Peyer's patch (tissue), 4 donors: Measurements from ENCODE around the gene CGNL1.

Source experiments
- POLR2A ChIP-seq, 2 donors: fragments of 450-650 bp; IDR thresholded peaks; one replicate each; pipeline ENCODE4 v1.5.1; 2017; ENCODE audit warnings: antibody characterized with exemption in 2 of 2, mild to moderate bottlenecking in 2 of 2, moderate library complexity in 2 of 2
- TF ChIP-seq, protein P1 (sequence below), 6 experiments: fragments of 450-650 bp in 4 of 6; fragments of 200-600 bp in 2 of 6; sonication (generic) in 1 of 6; IDR thresholded peaks; one replicate each; pipeline ENCODE4 v1.5.1; 2017 to 2019; ENCODE audit warnings: antibody characterized with exemption in 6 of 6, mild to moderate bottlenecking in 3 of 6, moderate library complexity in 1 of 6

DNA sequence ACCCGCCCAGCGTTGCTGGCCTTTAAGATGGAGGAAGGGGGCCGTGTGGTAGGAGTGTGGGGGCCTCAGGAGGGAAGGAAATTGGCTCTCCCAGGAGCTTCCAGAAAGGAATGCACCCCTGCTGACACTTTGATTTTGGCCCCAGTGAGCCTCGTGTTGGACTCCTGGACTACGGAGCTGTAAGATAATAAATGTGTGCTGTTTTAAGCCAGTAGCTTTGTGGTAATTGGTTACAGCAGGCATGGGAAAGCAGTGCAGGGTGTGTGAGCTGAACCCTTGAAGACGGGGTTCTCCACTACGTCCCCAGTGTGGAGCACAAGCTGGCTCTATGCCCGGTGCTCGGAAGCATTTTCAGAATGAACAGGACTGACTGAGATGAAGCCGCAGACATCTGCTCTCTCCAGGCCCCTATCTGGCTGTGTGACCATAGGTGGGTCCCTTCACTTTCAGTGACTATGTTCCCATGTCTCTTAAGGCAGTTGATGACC is 22.9 kb upstream of the CGNL1 start:
- TF ChIP-seq, protein P1, sequence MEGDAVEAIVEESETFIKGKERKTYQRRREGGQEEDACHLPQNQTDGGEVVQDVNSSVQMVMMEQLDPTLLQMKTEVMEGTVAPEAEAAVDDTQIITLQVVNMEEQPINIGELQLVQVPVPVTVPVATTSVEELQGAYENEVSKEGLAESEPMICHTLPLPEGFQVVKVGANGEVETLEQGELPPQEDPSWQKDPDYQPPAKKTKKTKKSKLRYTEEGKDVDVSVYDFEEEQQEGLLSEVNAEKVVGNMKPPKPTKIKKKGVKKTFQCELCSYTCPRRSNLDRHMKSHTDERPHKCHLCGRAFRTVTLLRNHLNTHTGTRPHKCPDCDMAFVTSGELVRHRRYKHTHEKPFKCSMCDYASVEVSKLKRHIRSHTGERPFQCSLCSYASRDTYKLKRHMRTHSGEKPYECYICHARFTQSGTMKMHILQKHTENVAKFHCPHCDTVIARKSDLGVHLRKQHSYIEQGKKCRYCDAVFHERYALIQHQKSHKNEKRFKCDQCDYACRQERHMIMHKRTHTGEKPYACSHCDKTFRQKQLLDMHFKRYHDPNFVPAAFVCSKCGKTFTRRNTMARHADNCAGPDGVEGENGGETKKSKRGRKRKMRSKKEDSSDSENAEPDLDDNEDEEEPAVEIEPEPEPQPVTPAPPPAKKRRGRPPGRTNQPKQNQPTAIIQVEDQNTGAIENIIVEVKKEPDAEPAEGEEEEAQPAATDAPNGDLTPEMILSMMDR (IDR thresholded peaks at IDR 0.05), result no peak
- TF ChIP-seq POLR2A (IDR thresholded peaks at IDR 0.05), result no peak
